Suprapubic skin (tissue), 4 donors: ENCODE results near the gene STPG4. TPM values are rescaled to one million over a fixed set of nuclear protein-coding genes. Genes with fewer than 3 reads are reported as not detected.

Experiments used
- DNase-seq, 2 donors: peaks; one replicate each; pipeline ENCODE4 v3.0.0-alpha.2; 2019; ENCODE audit warnings: low spot score in 2 of 2
- H3K27ac ChIP-seq: fragments of 200-600 bp; sonication (generic); one replicate; pipeline ENCODE4 v1.5.1; 2019
- H3K27me3 ChIP-seq: fragments of 200-600 bp; sonication (generic); one replicate; pipeline ENCODE4 v1.5.1; 2019
- H3K36me3 ChIP-seq: fragments of 200-600 bp; sonication (generic); one replicate; pipeline ENCODE4 v1.5.1; 2019
- H3K4me1 ChIP-seq: fragments of 200-600 bp; sonication (generic); one replicate; pipeline ENCODE4 v1.5.1; 2019
- H3K4me3 ChIP-seq: fragments of 200-600 bp; sonication (generic); one replicate; pipeline ENCODE4 v1.5.1; 2019; ENCODE audit warnings: mild to moderate bottlenecking
- H3K9me3 ChIP-seq: fragments of 200-600 bp; sonication (generic); one replicate; pipeline ENCODE4 v1.5.1; 2019
- EP300 ChIP-seq: sonication (generic); formaldehyde crosslinking; IDR thresholded peaks from one replicate; pipeline ENCODE4 v1.6.1; 2017; ENCODE audit warnings: antibody characterized with exemption
- POLR2A ChIP-seq, 2 donors: fragments of 450-650 bp; IDR thresholded peaks; one replicate each; pipeline ENCODE4 v1.6.1; 2017; ENCODE audit warnings: antibody characterized with exemption in 2 of 2, mild to moderate bottlenecking in 2 of 2, moderate library complexity in 2 of 2
- POLR2AphosphoS5 ChIP-seq, 3 donors: sonication (generic); formaldehyde crosslinking; IDR thresholded peaks; one replicate each; pipeline ENCODE4 v1.6.1; 2017; ENCODE audit warnings: antibody characterized with exemption in 3 of 3
- WGBS: methylation state at CpG from one replicate; pipeline ENCODE4 v1.1.5; 2018; 5-methylcytosine and 5-hydroxymethylcytosine counted together
- total RNA-seq, 4 donors: library from RNA; depleted of rRNA; stranded (reverse); fragments of >200 nt; gene quantifications; one replicate each; pipeline ENCODE4 v1.1.0, GENCODE V29; 2016
- TF ChIP-seq, protein P1 (sequence below), 2 donors: fragments of 200-600 bp in 1 of 2; fragments of 450-650 bp in 1 of 2; sonication (generic) in 1 of 2; IDR thresholded peaks; one replicate each; pipeline ENCODE4 v1.5.1; 2016 to 2019; ENCODE audit warnings: antibody characterized with exemption in 2 of 2, mild to moderate bottlenecking in 1 of 2, moderate library complexity in 1 of 2

The STPG4 gene
- total RNA-seq, 4 donors from 2014 or later: 0.49 to 1.4 (median 0.91) TPM; not detected in 1

DNA sequence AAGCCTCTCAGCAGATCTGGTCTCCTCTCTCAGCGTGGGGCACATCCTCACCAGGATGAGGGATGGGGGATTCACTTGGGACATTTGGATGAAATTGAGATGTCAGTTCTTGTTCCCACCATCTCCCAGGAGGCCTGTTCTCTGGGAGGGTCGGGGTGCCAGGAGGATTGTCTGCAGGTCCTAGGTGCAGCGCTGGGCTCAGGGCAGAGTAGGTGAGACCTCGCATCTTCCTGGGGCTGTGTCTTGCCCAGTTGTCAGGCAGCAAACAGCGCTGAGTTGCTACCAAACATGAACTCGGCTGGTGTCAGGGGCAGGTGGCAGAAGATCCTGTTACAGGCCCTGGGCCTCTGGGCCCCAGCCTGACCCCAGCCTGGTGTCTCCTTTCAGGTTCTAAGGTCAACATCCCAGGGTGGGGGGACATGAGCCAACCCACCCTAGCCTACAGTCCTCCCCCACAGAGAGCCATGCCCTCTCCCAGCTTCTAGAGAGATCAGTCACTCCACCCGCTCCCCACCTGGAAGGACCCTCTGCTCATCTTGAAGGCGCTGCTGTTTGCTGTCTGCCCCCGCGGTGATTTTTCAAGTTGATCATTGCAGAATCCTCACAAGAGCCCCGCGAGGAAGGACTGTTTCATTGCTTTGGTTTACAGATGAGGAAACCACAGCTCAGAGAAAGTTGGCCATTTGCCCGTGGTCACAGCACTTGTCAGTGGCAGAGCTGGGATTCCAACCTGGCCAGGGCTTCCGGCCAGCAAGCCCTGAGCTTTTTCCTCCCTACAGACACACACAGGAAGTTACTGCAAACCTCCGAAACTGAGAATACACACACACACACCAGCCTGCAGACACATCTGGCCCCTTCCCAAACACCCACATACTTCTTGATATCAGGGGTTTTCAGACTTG is 83.9 kb downstream of the STPG4 start:
- Histone ChIP-seq H3K4me3 (no peak overlapping the region), H3K27ac (peak overlapping the region; percentile 84), H3K9me3 (no peaks in the 10 kb centered on the region), H3K4me1 (peaks cover 80% of the 10 kb centered on the region), H3K36me3 (no peaks in the 10 kb centered on the region), H3K27me3 (no peaks in the 10 kb centered on the region)
- DNase-seq: peak; percentile 89 to 93
- TF ChIP-seq POLR2AphosphoS5 (IDR thresholded peaks at IDR 0.05) (no peak), POLR2A (IDR thresholded peaks at IDR 0.05) (no peak)
- TF ChIP-seq, protein P1, sequence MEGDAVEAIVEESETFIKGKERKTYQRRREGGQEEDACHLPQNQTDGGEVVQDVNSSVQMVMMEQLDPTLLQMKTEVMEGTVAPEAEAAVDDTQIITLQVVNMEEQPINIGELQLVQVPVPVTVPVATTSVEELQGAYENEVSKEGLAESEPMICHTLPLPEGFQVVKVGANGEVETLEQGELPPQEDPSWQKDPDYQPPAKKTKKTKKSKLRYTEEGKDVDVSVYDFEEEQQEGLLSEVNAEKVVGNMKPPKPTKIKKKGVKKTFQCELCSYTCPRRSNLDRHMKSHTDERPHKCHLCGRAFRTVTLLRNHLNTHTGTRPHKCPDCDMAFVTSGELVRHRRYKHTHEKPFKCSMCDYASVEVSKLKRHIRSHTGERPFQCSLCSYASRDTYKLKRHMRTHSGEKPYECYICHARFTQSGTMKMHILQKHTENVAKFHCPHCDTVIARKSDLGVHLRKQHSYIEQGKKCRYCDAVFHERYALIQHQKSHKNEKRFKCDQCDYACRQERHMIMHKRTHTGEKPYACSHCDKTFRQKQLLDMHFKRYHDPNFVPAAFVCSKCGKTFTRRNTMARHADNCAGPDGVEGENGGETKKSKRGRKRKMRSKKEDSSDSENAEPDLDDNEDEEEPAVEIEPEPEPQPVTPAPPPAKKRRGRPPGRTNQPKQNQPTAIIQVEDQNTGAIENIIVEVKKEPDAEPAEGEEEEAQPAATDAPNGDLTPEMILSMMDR (IDR thresholded peaks at IDR 0.05): no peak
- 68% methylated on average over 15 of the region's 15 CpGs for WGBS

DNA sequence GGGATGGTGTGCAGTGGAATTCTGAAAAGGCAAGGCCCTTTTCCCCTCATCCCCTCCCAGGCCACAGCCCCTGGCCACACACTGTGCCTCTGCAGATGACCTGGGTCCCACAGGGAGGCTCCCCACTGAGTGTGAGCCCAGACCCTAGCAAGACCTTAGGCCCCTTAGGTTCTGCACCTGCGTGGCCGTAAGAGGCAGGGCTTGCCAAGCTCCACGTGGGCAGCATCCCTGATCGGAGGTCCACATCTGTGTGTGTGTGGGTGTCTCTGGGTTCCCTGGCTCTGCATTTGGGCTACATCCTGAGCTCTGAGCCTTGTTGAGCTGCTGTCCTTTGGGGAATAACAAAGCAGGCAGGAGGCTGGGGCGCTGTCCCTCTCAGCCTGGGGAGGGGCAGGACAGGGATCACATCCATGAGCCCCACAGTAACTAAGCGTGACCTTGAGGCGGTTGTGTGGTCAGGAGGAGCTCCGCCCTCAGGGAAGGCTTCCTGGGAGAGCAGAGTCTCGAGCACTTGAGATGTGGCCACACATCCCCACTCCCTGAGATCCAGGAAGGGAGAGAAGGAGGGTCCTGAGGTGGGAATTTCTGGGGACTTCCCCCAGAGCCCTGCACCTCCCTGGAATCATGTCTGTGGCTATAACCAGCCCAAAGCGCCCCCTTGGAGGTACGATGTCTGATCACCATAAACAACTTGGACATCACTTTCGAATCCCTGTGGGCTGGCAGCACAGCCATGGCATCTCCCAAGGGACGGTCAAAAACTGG is 84.8 kb downstream of the STPG4 start:
- H3K36me3 ChIP-seq: no peaks in the 10 kb centered on the region
- WGBS: 57% methylated on average over 7 of the region's 13 CpGs
- no peaks in the 10 kb centered on the region for H3K27me3 ChIP-seq
- no peaks in the 10 kb centered on the region for H3K9me3 ChIP-seq
- TF ChIP-seq, protein P1 (IDR thresholded peaks at IDR 0.05): no peak
- TF ChIP-seq EP300: no peak
- TF ChIP-seq POLR2A (IDR thresholded peaks at IDR 0.05): no peak
- no peak for TF ChIP-seq POLR2AphosphoS5 (IDR thresholded peaks at IDR 0.05)
- peaks cover 86% of the 10 kb centered on the region for H3K4me1 ChIP-seq
- H3K4me3 ChIP-seq: no peak overlapping the region
- H3K27ac ChIP-seq: peak overlapping the region; percentile 84
- no peak for DNase-seq

DNA sequence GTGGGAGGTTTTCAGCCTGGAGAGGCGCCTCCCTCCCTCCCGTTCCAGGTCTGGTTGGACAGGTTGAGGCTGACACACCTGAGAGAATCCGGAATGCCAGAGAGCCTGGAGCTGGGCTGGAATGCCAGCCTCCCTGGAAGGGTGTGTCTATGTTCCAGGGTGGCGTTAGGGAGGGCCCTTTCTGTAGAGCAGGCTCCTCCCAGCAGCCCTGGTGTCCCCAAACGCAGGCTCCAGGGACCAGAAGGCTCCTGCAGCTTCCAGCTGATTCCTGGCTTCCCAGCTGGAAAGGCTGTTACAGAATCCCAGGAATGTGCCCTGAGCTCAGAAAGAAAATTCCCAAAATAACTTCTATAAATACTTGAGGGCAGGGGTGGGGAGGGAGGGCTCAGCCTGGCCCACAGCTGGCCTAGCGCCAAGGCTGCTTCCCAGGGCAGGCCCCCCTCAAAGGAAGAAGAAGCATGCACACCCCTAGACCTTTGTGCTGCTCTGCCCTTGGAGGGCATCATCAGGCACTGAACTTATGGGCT is 85.4 kb downstream of the STPG4 start:
- Histone ChIP-seq H3K4me3 (no peak overlapping the region), H3K9me3 (no peaks in the 10 kb centered on the region), H3K36me3 (peaks cover under 1% of the 10 kb centered on the region), H3K27ac (peak overlapping the region; percentile 84), H3K4me1 (peaks cover 86% of the 10 kb centered on the region), H3K27me3 (no peaks in the 10 kb centered on the region)
- TF ChIP-seq POLR2A (IDR thresholded peaks at IDR 0.05): no peak
- peak in 2 of 3 donors; percentile 24 to 64 for TF ChIP-seq POLR2AphosphoS5 (IDR thresholded peaks at IDR 0.05)
- WGBS: 6% methylated on average over 4 of the region's 6 CpGs
- peak in 1 of 2 donors; percentile 87 for DNase-seq

DNA sequence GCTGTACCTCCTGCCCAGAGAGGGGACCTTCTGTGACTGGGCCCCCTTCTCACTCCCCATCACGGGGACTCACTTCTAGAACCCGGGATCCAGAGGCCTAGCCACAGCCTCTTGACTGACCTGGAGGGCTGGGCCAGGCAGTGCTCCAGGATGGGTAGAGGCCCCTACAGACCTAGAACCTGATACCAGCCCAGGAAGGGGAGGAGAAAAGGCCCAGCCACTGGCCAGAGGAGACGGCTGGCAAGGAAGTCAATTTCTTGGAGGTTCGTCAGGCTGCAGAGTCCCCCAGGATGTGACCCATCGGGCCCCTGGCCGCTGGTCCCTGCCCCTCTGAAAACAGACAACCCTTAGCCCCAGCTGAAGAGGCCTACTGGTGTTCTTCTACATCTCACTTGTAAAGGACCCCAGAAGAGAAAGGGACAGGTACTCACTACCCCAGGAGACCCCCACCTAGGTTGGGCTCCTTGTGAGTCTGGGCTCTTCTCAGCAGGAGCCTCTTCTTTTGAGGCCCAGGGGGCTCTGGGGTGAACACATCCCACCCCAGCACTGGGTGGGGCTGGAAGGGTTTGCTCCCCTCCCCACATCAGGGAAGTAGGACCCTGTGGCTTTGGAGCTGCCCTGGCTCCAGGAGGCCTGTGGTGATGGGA is 86.0 kb downstream of the STPG4 start:
- Histone ChIP-seq H3K4me3 (no peak overlapping the region), H3K9me3 (no peaks in the 10 kb centered on the region), H3K4me1 (peaks cover 80% of the 10 kb centered on the region), H3K36me3 (peaks cover 3% of the 10 kb centered on the region), H3K27me3 (no peaks in the 10 kb centered on the region), H3K27ac (peak overlapping the region; percentile 84)
- TF ChIP-seq POLR2A (IDR thresholded peaks at IDR 0.05) (no peak), EP300 (no peak), POLR2AphosphoS5 (IDR thresholded peaks at IDR 0.05) (no peak)
- TF ChIP-seq, protein P1 (IDR thresholded peaks at IDR 0.05): no peak
- WGBS: 44% methylated on average over 5 of the region's 6 CpGs
- no peak for DNase-seq

DNA sequence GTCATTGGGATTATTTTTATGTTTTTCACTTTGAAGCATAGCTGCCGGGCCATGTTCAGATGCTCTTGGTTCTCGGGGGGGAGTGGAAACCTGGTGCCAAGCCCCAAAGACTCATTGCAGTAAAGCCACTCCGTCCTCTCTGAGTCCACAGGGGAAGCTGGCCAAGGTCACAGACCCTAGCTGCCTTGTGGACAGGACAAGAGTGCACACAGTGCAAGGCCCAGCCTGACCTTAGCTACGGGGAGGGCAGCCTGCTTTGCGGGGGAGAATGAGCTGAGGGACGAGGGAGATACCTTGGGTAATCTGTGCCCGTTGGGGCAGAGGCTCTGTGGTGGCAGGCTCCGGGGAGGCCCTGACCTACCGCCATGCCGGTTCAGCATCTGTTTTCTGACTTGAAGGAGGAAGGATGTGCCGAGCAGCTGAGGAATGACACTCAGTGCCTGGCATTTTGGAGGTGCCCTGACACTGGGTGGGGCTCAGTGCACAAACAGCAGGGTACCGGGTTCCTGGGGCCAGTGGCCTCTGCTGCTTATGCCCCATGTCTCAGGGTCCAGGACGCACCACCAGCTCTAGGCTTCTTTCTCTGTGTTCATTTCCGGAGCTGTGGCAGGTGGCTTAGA is 87.2 kb downstream of the STPG4 start:
- DNase-seq: no peak
- 86% methylated on average over 10 of the region's 14 CpGs for WGBS
- peaks cover 3% of the 10 kb centered on the region for H3K36me3 ChIP-seq
- H3K27ac ChIP-seq: peak overlapping the region; percentile 84
- peaks cover 72% of the 10 kb centered on the region for H3K4me1 ChIP-seq
- no peaks in the 10 kb centered on the region for H3K9me3 ChIP-seq
- H3K4me3 ChIP-seq: no peak overlapping the region
- no peak for TF ChIP-seq EP300
- TF ChIP-seq, protein P1 (IDR thresholded peaks at IDR 0.05): no peak
- TF ChIP-seq POLR2A (IDR thresholded peaks at IDR 0.05): no peak
- TF ChIP-seq POLR2AphosphoS5 (IDR thresholded peaks at IDR 0.05): no peak
- H3K27me3 ChIP-seq: no peaks in the 10 kb centered on the region
